Measurements from ENCODE around the gene LRRC3B.

- TF ChIP-seq, protein P1, sequence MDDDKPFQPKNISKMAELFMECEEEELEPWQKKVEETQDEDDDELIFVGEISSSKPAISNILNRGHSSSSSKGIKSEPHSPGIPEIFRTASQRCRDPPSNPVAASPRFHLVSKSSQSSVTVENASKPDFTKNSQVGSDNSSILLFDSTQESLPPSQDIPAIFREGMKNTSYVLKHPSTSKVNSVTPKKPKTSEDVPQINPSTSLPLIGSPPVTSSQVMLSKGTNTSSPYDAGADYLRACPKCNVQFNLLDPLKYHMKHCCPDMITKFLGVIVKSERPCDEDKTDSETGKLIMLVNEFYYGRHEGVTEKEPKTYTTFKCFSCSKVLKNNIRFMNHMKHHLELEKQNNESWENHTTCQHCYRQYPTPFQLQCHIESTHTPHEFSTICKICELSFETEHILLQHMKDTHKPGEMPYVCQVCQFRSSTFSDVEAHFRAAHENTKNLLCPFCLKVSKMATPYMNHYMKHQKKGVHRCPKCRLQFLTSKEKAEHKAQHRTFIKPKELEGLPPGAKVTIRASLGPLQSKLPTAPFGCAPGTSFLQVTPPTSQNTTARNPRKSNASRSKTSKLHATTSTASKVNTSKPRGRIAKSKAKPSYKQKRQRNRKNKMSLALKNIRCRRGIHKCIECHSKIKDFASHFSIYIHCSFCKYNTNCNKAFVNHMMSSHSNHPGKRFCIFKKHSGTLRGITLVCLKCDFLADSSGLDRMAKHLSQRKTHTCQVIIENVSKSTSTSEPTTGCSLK (tag by site-specific recombination; IDR thresholded peaks at IDR 0.05): no peak
- TF ChIP-seq, protein P2, sequence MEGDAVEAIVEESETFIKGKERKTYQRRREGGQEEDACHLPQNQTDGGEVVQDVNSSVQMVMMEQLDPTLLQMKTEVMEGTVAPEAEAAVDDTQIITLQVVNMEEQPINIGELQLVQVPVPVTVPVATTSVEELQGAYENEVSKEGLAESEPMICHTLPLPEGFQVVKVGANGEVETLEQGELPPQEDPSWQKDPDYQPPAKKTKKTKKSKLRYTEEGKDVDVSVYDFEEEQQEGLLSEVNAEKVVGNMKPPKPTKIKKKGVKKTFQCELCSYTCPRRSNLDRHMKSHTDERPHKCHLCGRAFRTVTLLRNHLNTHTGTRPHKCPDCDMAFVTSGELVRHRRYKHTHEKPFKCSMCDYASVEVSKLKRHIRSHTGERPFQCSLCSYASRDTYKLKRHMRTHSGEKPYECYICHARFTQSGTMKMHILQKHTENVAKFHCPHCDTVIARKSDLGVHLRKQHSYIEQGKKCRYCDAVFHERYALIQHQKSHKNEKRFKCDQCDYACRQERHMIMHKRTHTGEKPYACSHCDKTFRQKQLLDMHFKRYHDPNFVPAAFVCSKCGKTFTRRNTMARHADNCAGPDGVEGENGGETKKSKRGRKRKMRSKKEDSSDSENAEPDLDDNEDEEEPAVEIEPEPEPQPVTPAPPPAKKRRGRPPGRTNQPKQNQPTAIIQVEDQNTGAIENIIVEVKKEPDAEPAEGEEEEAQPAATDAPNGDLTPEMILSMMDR (tag by site-specific recombination; IDR thresholded peaks at IDR 0.05): no peak
- TF ChIP-seq ZNF670 (tag by site-specific recombination; IDR thresholded peaks at IDR 0.05; ENCODE audit: low read depth): no peak
- TF ChIP-seq ZNF558 (tag by site-specific recombination; IDR thresholded peaks at IDR 0.05): no peak
- TF ChIP-seq HOXA7 (CRISPR knock-in tag; IDR thresholded peaks at IDR 0.05; ENCODE audit: borderline replicate concordance): no peak
- no peak for TF ChIP-seq KLF1 (tag by site-specific recombination; IDR thresholded peaks at IDR 0.05)
- no peak for TF ChIP-seq ZBTB21 (tag by site-specific recombination; IDR thresholded peaks at IDR 0.05)
- TF ChIP-seq KLF16 (tag by site-specific recombination; IDR thresholded peaks at IDR 0.05): no peak
- no peak for TF ChIP-seq PRDM1 (tag by site-specific recombination; IDR thresholded peaks at IDR 0.05)
- TF ChIP-seq ZNF24 (tag by site-specific recombination; IDR thresholded peaks at IDR 0.05): no peak
- TF ChIP-seq ZNF747 (tag by site-specific recombination; IDR thresholded peaks at IDR 0.05): no peak
- no peak for TF ChIP-seq ZBTB7A (tag by site-specific recombination; IDR thresholded peaks at IDR 0.05; ENCODE audit: low read depth)
- TF ChIP-seq, protein P3, sequence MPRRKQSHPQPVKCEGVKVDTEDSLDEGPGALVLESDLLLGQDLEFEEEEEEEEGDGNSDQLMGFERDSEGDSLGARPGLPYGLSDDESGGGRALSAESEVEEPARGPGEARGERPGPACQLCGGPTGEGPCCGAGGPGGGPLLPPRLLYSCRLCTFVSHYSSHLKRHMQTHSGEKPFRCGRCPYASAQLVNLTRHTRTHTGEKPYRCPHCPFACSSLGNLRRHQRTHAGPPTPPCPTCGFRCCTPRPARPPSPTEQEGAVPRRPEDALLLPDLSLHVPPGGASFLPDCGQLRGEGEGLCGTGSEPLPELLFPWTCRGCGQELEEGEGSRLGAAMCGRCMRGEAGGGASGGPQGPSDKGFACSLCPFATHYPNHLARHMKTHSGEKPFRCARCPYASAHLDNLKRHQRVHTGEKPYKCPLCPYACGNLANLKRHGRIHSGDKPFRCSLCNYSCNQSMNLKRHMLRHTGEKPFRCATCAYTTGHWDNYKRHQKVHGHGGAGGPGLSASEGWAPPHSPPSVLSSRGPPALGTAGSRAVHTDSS (tag by site-specific recombination; IDR thresholded peaks at IDR 0.05): no peak
Observed at GRCh38 chr3:26574766-26575165, 47.8 kb upstream of the LRRC3B start.

Measured in HEK293 (cell line).